VCaP (cell line): ENCODE results near the gene CNTNAP5.

Source experiments
- H3K27ac ChIP-seq: fragments of 450-650 bp; 2 replicates; pipeline ENCODE4 v1.5.1; 2017
- TF ChIP-seq, protein P1 (sequence below): fragments of 450-650 bp; conservative IDR thresholded peaks from 2 replicates; pipeline ENCODE4 v1.5.1; 2017; ENCODE audit warnings: mild to moderate bottlenecking, moderate library complexity

CNTNAP5 gene

DNA sequence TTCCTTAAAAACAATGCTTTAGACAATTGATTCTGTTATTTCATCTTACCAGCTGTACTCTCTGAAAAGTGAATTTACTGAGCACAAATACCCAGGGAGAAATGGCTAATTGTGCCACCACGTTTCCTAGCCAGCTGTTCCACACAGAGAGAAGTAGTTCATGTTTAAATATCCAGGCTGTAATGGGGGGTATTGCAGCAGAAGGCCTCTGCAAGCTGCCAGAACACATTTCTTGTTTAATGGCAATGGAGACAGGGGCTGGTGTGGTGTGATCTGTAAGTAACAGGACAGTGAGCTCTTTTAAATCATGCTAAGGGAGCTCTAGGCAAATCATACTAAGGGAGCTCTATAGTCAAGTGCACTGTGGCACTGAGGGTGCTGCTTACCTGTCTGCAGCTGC is 809.2 kb downstream of the CNTNAP5 start:
- no peak overlapping the region for H3K27ac ChIP-seq
- TF ChIP-seq, protein P1, sequence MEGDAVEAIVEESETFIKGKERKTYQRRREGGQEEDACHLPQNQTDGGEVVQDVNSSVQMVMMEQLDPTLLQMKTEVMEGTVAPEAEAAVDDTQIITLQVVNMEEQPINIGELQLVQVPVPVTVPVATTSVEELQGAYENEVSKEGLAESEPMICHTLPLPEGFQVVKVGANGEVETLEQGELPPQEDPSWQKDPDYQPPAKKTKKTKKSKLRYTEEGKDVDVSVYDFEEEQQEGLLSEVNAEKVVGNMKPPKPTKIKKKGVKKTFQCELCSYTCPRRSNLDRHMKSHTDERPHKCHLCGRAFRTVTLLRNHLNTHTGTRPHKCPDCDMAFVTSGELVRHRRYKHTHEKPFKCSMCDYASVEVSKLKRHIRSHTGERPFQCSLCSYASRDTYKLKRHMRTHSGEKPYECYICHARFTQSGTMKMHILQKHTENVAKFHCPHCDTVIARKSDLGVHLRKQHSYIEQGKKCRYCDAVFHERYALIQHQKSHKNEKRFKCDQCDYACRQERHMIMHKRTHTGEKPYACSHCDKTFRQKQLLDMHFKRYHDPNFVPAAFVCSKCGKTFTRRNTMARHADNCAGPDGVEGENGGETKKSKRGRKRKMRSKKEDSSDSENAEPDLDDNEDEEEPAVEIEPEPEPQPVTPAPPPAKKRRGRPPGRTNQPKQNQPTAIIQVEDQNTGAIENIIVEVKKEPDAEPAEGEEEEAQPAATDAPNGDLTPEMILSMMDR: no peak

- TF ChIP-seq, protein P1: no peak
- no peak overlapping the region for H3K27ac ChIP-seq
Observed at GRCh38 chr2:124835331-124835730, 810.2 kb downstream of the CNTNAP5 start.

DNA sequence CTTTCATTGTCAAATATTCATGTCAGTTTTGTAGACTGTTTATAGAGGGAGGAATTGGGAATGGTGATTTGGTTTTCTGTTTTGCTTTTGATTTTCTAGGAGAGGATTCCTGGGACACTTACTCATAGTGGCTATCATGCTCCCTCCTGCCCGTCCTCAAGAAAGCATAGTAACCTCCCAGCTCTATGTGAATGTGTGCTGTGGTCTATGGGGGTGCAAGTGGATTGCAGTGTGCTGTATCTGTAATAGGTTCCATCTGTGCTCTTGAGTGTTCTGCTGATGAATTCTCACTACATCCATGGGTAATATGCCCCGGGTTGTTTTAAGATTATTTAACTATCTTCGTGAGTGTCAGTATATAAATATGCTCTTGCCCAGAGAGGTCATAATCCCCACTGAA is 811.3 kb downstream of the CNTNAP5 start:
- no peak overlapping the region for H3K27ac ChIP-seq
- TF ChIP-seq, protein P1: no peak

GRCh38 chr2:124837496-124837895 is 812.4 kb downstream of the CNTNAP5 start:
- TF ChIP-seq, protein P1: no peak
- no peak overlapping the region for H3K27ac ChIP-seq

DNA sequence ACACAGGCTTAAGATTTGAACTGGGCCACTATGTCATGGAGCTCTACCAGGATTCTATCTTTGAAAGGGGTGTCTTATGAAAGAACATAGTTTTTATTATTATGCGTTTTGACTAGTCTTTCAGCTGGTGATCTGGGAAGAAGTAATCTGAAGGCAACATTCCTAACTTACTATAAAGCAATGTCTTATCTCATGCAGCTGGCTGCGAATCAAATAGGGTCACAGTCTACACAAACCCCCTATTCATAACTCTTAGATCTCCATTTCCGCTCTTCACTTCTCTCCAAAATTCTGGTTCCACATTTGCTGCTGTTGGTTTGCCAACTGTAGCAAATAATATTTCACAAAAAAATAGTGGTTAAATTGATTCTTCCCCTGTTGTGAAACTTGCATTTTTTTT is 813.3 kb downstream of the CNTNAP5 start:
- H3K27ac ChIP-seq: no peak overlapping the region
- TF ChIP-seq, protein P1: no peak

GRCh38 chr2:124867247-124867646 is 842.2 kb downstream of the CNTNAP5 start:
- TF ChIP-seq, protein P1: no peak
- no peak overlapping the region for H3K27ac ChIP-seq

DNA sequence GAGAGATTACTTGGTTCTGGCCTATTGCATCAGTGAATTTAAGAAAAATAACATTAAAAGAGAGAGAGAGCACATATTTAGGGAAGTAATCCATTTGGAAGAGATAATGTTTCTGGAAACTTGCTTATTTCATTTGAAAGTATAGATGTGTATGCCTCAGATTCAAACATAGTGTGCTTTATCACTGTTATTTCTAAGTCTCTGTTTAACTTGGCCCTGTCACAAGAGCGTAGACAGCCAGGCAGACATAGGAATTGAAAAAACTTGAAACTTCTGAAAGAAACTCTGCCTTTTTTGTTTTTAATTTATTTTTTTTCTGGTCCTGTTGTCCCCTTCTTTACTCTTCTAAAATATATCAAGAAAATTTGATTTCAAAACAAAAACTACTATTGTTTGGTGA is 849.1 kb downstream of the CNTNAP5 start:
- TF ChIP-seq, protein P1: no peak
- H3K27ac ChIP-seq: no peak overlapping the region

- TF ChIP-seq, protein P1: no peak
- no peak overlapping the region for H3K27ac ChIP-seq
Observed at GRCh38 chr2:124874676-124875075, 849.6 kb downstream of the CNTNAP5 start.
